Measurements from ENCODE around the gene POLR2J3. TPM values are rescaled to one million over a fixed set of nuclear protein-coding genes. Genes with fewer than 3 reads are reported as not detected.
A peak's percentile ranks its signal among the peaks of the same experiment; 100 is the strongest.
"Not testable (repeated sequence)": the region's sequence is repeated elsewhere in the genome, so short reads cannot be mapped to it uniquely, and the experiment has no call there.

POLR2J3 gene
- total RNA-seq, result 10 to 100 TPM; 19.6 to 28.5 (median 20.0) TPM

GRCh38 chr7:102572261-102573239 is at the start of gene POLR2J3:
TSS of gene POLR2J3 (minus strand) at chr7:102572583. CDS start at chr7:102572521, 62 bp downstream.
- H3K36me3 Mint-ChIP-seq (ENCODE audit: insufficient read depth); H3K27me3 Mint-ChIP-seq (ENCODE audit: low read depth); H3K4me1 Mint-ChIP-seq (ENCODE audit: low read depth); H3K9me3 Mint-ChIP-seq: not testable (repeated sequence)
- DNase-seq (peak; percentile 94), ATAC-seq (peak; percentile 93 to 95)
- H3K4me3 Mint-ChIP-seq, result peak within 1 kb of the TSS; percentile 88

- H3K9me3 Mint-ChIP-seq; DNase-seq; H3K4me1 Mint-ChIP-seq (ENCODE audit: low read depth); ATAC-seq; H3K4me3 Mint-ChIP-seq; H3K27me3 Mint-ChIP-seq (ENCODE audit: low read depth); H3K36me3 Mint-ChIP-seq (ENCODE audit: insufficient read depth): not testable (repeated sequence)
Observed at GRCh38 chr7:102618122-102618521, 45.7 kb upstream of the POLR2J3 start.

GRCh38 chr7:102616507-102617125 is 44.2 kb upstream of the POLR2J3 start, which contains the start of gene RASA4:
TSS of gene RASA4 (minus strand) at chr7:102616756. CDS start at chr7:102616689, 67 bp downstream.
- not testable (repeated sequence) for H3K9me3 Mint-ChIP-seq; H3K4me1 Mint-ChIP-seq (ENCODE audit: low read depth); H3K27me3 Mint-ChIP-seq (ENCODE audit: low read depth); H3K4me3 Mint-ChIP-seq; H3K36me3 Mint-ChIP-seq (ENCODE audit: insufficient read depth)
- ATAC-seq, result peak; percentile 97 to 98
- DNase-seq, result peak; percentile 26

- H3K4me1 Mint-ChIP-seq (ENCODE audit: low read depth); H3K36me3 Mint-ChIP-seq (ENCODE audit: insufficient read depth); H3K9me3 Mint-ChIP-seq; H3K27me3 Mint-ChIP-seq (ENCODE audit: low read depth); H3K4me3 Mint-ChIP-seq; DNase-seq: not testable (repeated sequence)
- peak in 1 of 2 donors; percentile 13 for ATAC-seq
Observed at GRCh38 chr7:102615930-102616329, 43.5 kb upstream of the POLR2J3 start.

GRCh38 chr7:102614873-102615272 is 42.5 kb upstream of the POLR2J3 start:
- not testable (repeated sequence) for H3K36me3 Mint-ChIP-seq (ENCODE audit: insufficient read depth); H3K9me3 Mint-ChIP-seq; H3K4me1 Mint-ChIP-seq (ENCODE audit: low read depth); ATAC-seq; H3K27me3 Mint-ChIP-seq (ENCODE audit: low read depth); DNase-seq; H3K4me3 Mint-ChIP-seq

- not testable (repeated sequence) for H3K9me3 Mint-ChIP-seq; H3K4me1 Mint-ChIP-seq (ENCODE audit: low read depth)
Observed at GRCh38 chr7:102614346-102614697, 41.9 kb upstream of the POLR2J3 start.

GRCh38 chr7:102613575-102614345 is 41.4 kb upstream of the POLR2J3 start:
- H3K4me1 Mint-ChIP-seq (ENCODE audit: low read depth); H3K9me3 Mint-ChIP-seq; DNase-seq; ATAC-seq; H3K36me3 Mint-ChIP-seq (ENCODE audit: insufficient read depth); H3K4me3 Mint-ChIP-seq; H3K27me3 Mint-ChIP-seq (ENCODE audit: low read depth): not testable (repeated sequence)

More at GRCh38 chr7:102614346-102614697, 41.9 kb upstream of the POLR2J3 start:
- H3K27me3 Mint-ChIP-seq (ENCODE audit: low read depth); H3K4me3 Mint-ChIP-seq; DNase-seq; H3K36me3 Mint-ChIP-seq (ENCODE audit: insufficient read depth); ATAC-seq: not testable (repeated sequence)

- DNase-seq, H3K4me3 Mint-ChIP-seq: not testable (repeated sequence)
Observed at GRCh38 chr7:102611675-102612325, 39.4 kb upstream of the POLR2J3 start.

GRCh38 chr7:102611013-102611674 is 38.8 kb upstream of the POLR2J3 start:
- not testable (repeated sequence) for DNase-seq; H3K27me3 Mint-ChIP-seq (ENCODE audit: low read depth); H3K36me3 Mint-ChIP-seq (ENCODE audit: insufficient read depth); H3K9me3 Mint-ChIP-seq; H3K4me3 Mint-ChIP-seq; H3K4me1 Mint-ChIP-seq (ENCODE audit: low read depth)
- ATAC-seq, result peak; percentile 76

More at GRCh38 chr7:102611675-102612325, 39.4 kb upstream of the POLR2J3 start:
- not testable (repeated sequence) for H3K36me3 Mint-ChIP-seq (ENCODE audit: insufficient read depth); H3K4me1 Mint-ChIP-seq (ENCODE audit: low read depth); H3K9me3 Mint-ChIP-seq; ATAC-seq; H3K27me3 Mint-ChIP-seq (ENCODE audit: low read depth)

GRCh38 chr7:102610441-102610840 is 38.1 kb upstream of the POLR2J3 start:
- H3K27me3 Mint-ChIP-seq (ENCODE audit: low read depth); H3K36me3 Mint-ChIP-seq (ENCODE audit: insufficient read depth); H3K4me3 Mint-ChIP-seq; ATAC-seq; H3K9me3 Mint-ChIP-seq; DNase-seq; H3K4me1 Mint-ChIP-seq (ENCODE audit: low read depth): not testable (repeated sequence)

- not testable (repeated sequence) for H3K9me3 Mint-ChIP-seq; ATAC-seq; DNase-seq; H3K36me3 Mint-ChIP-seq (ENCODE audit: insufficient read depth); H3K4me1 Mint-ChIP-seq (ENCODE audit: low read depth); H3K4me3 Mint-ChIP-seq; H3K27me3 Mint-ChIP-seq (ENCODE audit: low read depth)
Observed at GRCh38 chr7:102609734-102610133, 37.4 kb upstream of the POLR2J3 start.

- not testable (repeated sequence) for H3K9me3 Mint-ChIP-seq; H3K27me3 Mint-ChIP-seq (ENCODE audit: low read depth); H3K4me3 Mint-ChIP-seq; DNase-seq; H3K4me1 Mint-ChIP-seq (ENCODE audit: low read depth); ATAC-seq; H3K36me3 Mint-ChIP-seq (ENCODE audit: insufficient read depth)
Observed at GRCh38 chr7:102606848-102607247, 34.5 kb upstream of the POLR2J3 start.

GRCh38 chr7:102604431-102605145 is 32.2 kb upstream of the POLR2J3 start:
- H3K4me3 Mint-ChIP-seq; H3K4me1 Mint-ChIP-seq (ENCODE audit: low read depth); ATAC-seq; DNase-seq; H3K9me3 Mint-ChIP-seq; H3K27me3 Mint-ChIP-seq (ENCODE audit: low read depth); H3K36me3 Mint-ChIP-seq (ENCODE audit: insufficient read depth): not testable (repeated sequence)

All from activated T-cell treated with anti-CD3 and anti-CD28 coated beads, Interleukin-2, amount 50 U/mL, for 4 hours (primary cell).